Mucosa of descending colon (tissue), 3 donors: Measurements from ENCODE around the gene PRELID1. TPM values are rescaled to one million over a fixed set of nuclear protein-coding genes. Genes with fewer than 3 reads are reported as not detected.

Source experiments
- ATAC-seq: fragments of 200-7000 bp; cut with Tn5 transposase; one replicate; pipeline ENCODE4 v1.9.1; 2020; ENCODE audit warnings: mild to moderate bottlenecking, moderate library complexity
- DNase-seq, 3 donors: peaks; one replicate each; pipeline ENCODE4 v3.0.0-alpha.2; 2020
- H3K36me3 ChIP-seq: fragments of 200-600 bp; one replicate; pipeline ENCODE4 v1.8.0; 2021; ENCODE audit warnings: low read depth, mild to moderate bottlenecking
- H3K4me1 ChIP-seq: fragments of 200-600 bp; one replicate; pipeline ENCODE4 v1.8.0; 2021; ENCODE audit warnings: low read depth, mild to moderate bottlenecking
- H3K4me3 ChIP-seq: fragments of 200-600 bp; one replicate; pipeline ENCODE4 v1.8.0; 2021; ENCODE audit warnings: mild to moderate bottlenecking
- H3K9me3 ChIP-seq: fragments of 200-600 bp; one replicate; pipeline ENCODE4 v1.8.0; 2021; ENCODE audit warnings: mild to moderate bottlenecking
- CTCF ChIP-seq: fragments of 200-600 bp; IDR thresholded peaks from one replicate; pipeline ENCODE4 v1.8.0; 2022; ENCODE audit warnings: antibody characterized with exemption, mild to moderate bottlenecking
- intact Hi-C, 2 donors: fragments of 100-400 bp; cut with DNase I in 1 of 2; cut with micrococcal nuclease in 1 of 2; formaldehyde crosslinking; loops; one replicate each; pipeline versions ENCODE4 v1.11.0 to v1.11.1; 2022; cut with DNase I, micrococcal nuclease
- total RNA-seq, 3 donors: library from RNA; stranded (reverse); fragmentation: NEBNext Ultra II Directional in 2 of 3; extraction: Animal tissue kit (Norgen Biotek cat#: 25700) in 2 of 3; gene quantifications; one replicate each; pipeline versions ENCODE4 v1.2.1 to v1.2.4, GENCODE V29; 2021 to 2023
- donor health status: DM: no; HTN: no; CAD: no; lungs with moderate emphysema.
- donor health status: DM: no; HTN: no; CAD: no.
- donor health status: DM: no; HTN: yes; CAD: no.

Gene PRELID1
- total RNA-seq, 3 donors from 2014 or later: 149 to 277 (median 171) TPM

- DNase-seq: no peak
- intact Hi-C loops: no loop called here
These were observed 9.0 kb upstream of the PRELID1 start for GRCh38 chr5:177294632-177295031.

DNA sequence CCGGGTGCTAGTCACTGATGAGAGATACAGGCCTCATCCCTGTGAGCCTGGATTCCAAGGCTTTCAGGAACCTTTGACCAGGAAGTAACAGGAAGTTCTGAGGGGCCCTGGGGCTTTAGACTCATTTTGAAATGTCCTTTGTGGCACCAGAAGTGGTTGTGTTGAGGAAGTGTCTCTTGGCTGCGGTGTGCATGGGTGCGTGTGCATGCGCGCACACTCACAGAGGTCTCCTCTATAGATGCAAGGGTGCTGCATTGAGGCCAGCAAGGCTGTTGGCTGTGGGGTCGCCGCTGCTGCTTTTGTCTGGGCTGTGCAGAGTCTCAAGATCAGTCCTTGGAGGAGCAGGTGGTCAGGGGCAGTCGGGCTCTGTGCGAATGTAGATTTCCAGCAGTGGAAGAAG is 7.7 kb upstream of the PRELID1 start:
- DNase-seq (no peak), ATAC-seq (peak; percentile 2)
- intact Hi-C loops: no loop called here
- no peak for TF ChIP-seq CTCF
- Histone ChIP-seq H3K9me3 (no peaks in the 10 kb centered on the region), H3K36me3 (peaks cover 9% of the 10 kb centered on the region), H3K4me1 (peaks cover 23% of the 10 kb centered on the region), H3K4me3 (no peak overlapping the region)

More at GRCh38 chr5:177294632-177295031, 9.0 kb upstream of the PRELID1 start:
- H3K9me3 ChIP-seq: no peaks in the 10 kb centered on the region
- ATAC-seq: no peak
- H3K4me3 ChIP-seq: no peak overlapping the region
- H3K4me1 ChIP-seq: peaks cover 10% of the 10 kb centered on the region
- TF ChIP-seq CTCF: no peak
- H3K36me3 ChIP-seq: peaks cover 9% of the 10 kb centered on the region

GRCh38 chr5:177296581-177296980 is 7.0 kb upstream of the PRELID1 start:
- H3K36me3 ChIP-seq: peaks cover 9% of the 10 kb centered on the region
- intact Hi-C loops: no loop called here
- DNase-seq: no peak
- peak; percentile 31 for ATAC-seq
- no peaks in the 10 kb centered on the region for H3K9me3 ChIP-seq
- peaks cover 30% of the 10 kb centered on the region for H3K4me1 ChIP-seq
- no peak overlapping the region for H3K4me3 ChIP-seq
- TF ChIP-seq CTCF: no peak

GRCh38 chr5:177297922-177298321 is 5.7 kb upstream of the PRELID1 start:
- no peak for ATAC-seq
- Histone ChIP-seq H3K4me1 (peaks cover 42% of the 10 kb centered on the region), H3K4me3 (no peak overlapping the region), H3K9me3 (no peaks in the 10 kb centered on the region), H3K36me3 (peaks cover 9% of the 10 kb centered on the region)
- TF ChIP-seq CTCF: no peak
- intact Hi-C loops: no loop called here
- DNase-seq: no peak

- H3K4me1 ChIP-seq: peaks cover 44% of the 10 kb centered on the region
- no peak for TF ChIP-seq CTCF
- no peaks in the 10 kb centered on the region for H3K36me3 ChIP-seq
- no peak overlapping the region for H3K4me3 ChIP-seq
- DNase-seq: no peak
- intact Hi-C loops: no loop called here
- no peaks in the 10 kb centered on the region for H3K9me3 ChIP-seq
- no peak for ATAC-seq
These were observed 3.9 kb upstream of the PRELID1 start for GRCh38 chr5:177299697-177300096.
